Measurements from ENCODE around the gene RAB3IL1.
A peak's percentile ranks its signal among the peaks of the same experiment; 100 is the strongest.

GRCh38 chr11:61963282-61964057 is 46.1 kb upstream of the RAB3IL1 start:
- TF ChIP-seq POLR2A (IDR thresholded peaks at IDR 0.05; ENCODE audit: low read length) (peak; percentile 89), GATA1 (IDR thresholded peaks at IDR 0.05; ENCODE audit: low read depth, low read length) (no peak)

Measured in erythroblast (primary cell).